Measurements from ENCODE around the gene MAD1L1.
A peak's percentile ranks its signal among the peaks of the same experiment; 100 is the strongest.

Gene MAD1L1

DNA sequence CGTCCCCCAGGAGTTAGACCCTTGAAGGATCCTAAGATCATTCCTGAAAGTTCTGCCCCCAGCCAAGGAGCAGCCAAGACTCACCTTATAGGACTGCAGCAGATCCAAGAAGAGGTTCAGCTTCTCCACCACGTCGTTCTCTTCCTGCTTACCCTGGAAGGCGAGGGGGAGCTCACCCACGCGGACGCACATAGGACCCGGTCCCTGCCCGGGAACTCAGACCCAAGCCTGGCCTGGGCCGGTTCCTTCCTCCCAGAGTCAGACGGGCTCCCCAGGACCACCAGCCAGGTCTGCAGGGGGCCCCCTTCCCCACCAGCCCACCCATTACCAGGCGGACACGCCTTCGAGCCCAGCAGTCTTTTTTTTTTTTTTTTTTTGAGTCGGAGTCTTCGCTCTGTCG lies 24.9 kb upstream of the MAD1L1 start:
- no peak for DNase-seq

DNA sequence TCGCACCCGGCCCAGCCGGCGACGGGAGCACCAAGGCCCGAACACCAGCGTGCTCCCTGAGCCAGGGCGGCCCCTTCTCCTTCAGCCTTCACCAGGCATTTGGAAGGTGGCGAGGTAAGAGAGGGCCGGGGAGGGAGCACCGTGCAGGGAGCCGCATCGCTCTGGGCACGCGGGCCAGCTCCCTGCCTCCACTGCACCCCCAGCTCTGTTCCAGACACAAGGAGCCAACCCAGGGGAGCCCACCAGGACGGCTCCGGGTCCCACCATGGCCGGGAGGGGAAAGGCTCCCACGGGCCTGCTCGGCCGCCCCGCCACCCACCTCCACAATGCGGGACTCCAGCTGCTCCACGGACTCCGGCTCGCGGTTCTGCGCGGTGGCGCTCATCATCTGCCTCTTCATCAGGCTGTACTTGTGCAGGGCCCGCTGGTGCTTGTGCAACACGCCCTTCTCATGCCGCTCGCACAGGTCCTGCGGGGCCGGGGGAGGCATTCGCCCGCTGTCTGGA lies 24.4 kb upstream of the MAD1L1 start:
- no peak for DNase-seq

DNA sequence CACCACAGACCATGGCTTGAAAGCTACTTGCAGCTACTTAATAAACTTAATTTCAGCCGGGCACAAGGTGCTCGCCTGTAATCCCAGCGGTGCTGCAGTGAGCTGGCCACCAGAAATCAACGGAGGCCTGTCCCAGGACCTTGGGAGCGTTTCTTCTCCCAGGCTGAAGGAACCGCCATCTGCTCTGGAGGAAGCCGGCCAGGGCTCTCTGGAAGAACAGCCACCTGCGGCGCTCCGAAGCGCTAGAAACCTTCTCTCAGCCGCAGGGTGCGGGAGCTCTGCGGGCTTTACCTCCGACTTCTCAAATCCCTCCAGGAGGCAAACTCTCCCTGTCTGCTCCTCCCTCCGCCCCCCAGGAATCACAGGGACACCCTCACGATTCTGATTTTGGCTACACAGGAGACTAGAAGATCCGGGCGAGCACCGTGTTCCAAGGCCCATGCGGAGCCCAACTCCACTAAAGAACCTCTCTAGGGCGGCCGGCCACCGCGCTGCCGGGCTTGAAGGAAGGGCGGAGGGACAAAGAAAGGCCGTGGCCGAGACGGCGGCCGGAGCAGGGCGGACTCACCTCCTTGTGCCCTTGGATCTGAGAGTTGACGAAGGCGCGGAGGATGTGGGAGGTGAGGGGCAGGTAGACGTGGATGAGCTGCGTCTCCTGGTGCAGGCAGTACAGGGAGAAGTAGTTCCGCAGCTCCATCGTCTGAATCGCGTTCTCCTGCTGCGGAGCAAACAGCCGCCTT lies 23.7 kb upstream of the MAD1L1 start:
- DNase-seq = no peak

DNA sequence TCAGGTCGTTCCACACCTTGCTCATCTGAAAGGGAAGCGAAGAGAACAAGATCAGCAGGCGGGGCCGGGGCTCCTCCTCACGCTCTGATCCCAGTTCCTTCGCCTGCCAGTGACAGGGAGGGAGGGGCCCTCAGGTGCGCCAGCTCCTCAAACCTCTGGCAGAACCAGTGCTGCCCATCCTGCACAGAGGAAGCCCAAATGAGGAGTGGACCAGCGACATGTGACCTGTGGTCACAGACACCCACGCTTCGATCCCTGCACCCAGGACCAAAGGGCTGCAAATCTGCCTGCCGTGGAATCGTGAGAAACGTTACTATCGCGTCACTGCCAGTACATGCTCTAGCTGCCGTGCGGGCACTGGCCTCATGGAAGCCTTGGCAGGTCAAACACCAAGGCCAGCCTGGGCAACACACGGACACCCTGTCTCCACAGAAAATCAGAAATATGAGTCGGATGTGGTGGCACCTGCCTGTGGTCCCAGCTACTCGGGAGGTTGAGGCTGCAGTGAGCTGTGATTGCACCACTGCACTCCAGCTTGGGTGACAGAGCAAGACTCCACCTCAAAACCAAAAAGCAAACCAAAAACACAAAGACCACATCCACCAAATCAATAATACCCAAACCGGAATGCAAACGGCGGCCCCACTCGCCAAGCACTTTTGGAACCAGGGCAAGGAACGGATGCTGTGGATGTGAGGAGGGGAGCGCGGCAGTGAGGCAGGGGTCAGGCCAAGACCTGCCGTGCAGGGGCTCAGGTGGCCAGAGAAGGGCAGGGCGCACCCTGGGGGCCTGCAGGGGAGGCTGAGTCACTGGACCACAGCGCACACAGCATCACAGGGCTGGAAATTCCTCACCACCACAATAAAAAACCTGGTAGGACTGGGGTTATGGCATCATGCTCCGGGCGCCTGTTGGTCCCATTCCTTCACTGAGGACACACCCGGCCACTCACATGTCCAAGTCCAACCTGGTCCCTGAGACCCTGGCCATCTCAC lies 22.7 kb upstream of the MAD1L1 start:
- DNase-seq = no peak

DNA sequence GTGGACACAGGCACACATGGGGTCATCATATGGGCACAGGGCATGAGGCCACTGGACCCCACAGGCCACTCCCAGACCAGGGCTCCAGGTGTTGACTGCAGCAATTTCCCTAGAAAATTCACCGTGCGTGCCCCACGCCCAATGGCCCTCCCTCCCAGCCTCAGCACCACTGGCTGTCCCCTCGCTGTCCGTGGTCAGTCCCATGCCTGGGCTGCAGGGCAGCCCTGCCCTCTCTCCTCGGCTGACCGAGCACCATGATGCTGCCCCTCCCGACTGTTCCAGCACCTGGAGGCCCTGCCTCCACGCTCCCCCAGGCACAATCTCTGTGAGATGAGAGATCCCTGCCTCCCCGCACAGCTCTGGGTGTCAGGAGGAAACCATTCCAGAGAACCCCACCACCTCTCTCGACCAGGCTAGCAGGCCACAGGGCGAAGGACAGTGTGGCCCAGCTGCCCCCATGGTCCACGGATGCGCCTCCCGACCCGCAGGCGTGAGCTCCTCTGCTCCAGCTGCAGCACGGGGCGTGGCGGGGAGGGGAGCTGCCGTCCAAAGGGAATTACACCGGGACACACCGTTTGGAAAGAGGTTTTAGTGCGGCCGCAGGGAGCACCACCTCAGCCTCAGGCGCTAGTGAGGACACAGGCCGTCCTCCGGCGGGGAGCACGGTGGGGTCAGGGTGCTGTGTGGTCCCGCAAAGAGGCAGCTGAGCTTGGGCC lies 21.8 kb upstream of the MAD1L1 start:
- DNase-seq = no peak

DNA sequence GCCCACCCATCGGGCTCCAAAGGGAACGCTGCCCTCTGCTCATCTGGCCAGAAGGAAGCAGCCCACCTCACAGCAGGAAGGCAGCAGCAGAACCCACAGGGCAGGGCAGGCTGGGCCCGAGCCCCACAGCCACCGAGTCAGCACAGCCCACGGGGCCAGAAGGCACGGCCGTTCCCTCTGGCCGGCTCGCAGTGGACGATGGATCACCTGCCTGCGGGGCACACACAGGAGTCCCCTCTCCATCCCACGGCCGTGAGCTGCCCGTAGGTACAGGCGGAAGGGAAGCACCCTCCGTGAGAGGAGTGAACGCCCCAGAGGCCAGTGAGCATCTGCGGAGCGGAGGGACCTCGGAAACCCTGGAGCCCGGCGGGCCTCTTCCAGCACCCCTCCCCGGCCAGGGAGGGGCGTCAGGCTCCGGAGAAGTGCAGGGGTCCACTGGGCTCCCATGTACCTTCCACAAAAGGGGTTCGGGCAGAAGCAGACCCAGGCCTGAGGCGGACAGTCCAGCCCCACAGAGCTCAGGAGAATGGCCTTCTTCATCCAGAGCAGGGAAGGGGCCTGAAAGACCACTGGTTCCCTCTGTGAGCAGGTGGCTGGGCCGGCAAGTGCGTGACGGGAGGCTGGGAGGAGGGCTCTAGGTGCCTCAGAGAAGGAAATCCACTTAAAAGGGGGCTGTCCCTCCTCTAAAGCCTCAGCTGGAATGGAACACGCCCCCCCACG lies 20.9 kb upstream of the MAD1L1 start:
- DNase-seq = no peak

- DNase-seq = no peak
Measured at GRCh38 chr7:2253021-2253420, 20.3 kb upstream of the MAD1L1 start.

- no peak for DNase-seq
Measured at GRCh38 chr7:2251841-2252771, 19.4 kb upstream of the MAD1L1 start.

GRCh38 chr7:2251381-2251780 lies 18.6 kb upstream of the MAD1L1 start:
- DNase-seq = no peak

DNA sequence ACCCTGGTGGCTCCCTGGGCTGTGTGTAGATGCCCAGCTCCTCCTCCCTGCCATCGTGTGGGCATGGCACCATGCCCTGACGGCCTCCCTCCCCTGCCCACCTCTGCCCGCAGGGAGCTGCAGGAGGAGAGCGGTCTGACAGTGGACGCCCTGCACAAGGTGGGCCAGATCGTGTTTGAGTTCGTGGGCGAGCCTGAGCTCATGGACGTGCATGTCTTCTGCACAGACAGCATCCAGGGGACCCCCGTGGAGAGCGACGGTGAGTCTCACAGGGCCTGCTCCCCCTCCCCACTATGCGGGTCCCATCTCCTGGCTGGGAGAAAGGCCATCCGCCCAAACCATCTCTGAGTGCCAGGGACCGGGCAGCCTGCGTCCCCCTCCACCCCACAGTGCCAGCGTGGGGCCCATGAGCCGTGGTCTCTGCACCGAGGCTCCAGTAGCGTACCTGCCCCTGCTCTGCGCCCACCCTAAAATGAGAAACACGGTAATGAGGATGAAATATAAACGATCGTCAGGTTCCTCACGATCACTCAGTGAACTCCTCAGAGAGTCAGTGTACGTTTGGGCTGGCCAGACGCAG lies 17.1 kb upstream of the MAD1L1 start:
- DNase-seq = no peak

- DNase-seq = peak; percentile 93
Measured at GRCh38 chr7:2248984-2249694, 16.4 kb upstream of the MAD1L1 start.

DNA sequence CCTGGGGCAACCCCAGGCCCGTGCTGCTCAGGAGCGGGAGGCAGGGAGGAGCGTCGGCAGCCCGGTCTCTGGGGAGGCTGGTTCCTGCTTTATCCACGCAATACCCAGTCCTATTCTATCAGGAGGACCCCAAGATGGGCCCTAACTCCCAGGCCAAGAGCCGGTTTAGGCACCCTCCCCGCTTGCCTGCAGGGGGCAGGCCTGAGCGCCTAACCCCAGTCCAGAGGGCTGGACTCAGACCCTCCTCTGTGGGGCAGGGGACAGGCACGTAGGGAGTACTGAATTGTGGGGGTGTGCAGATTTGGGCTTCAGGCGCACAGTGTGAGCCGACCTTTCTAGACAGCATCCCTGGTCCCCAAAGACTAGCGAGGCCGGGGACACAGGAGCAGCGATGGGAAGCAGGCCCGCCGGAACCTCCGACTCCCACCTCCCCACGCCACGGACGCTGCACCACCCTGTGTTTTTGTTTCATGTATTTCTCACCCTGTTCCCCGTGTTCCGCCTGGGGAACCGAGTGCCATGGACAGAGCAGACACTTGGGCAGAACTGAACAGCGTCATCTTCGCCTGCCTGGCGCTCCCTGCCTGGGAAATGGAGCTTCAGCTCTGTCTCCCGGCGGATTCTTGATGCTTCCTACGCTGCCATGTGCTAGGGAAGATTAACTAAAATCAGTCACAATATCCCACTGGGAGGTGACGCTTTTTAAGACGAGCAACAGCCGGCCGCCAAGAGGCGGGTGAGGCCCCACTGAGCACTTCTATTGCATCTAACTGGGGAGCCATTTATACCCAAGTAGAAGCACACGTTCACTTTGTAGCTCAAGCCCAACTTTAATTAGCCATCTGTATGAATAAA lies 14.6 kb upstream of the MAD1L1 start:
- DNase-seq = no peak

- DNase-seq = no peak
Measured at GRCh38 chr7:2245883-2246675, 13.3 kb upstream of the MAD1L1 start.

DNA sequence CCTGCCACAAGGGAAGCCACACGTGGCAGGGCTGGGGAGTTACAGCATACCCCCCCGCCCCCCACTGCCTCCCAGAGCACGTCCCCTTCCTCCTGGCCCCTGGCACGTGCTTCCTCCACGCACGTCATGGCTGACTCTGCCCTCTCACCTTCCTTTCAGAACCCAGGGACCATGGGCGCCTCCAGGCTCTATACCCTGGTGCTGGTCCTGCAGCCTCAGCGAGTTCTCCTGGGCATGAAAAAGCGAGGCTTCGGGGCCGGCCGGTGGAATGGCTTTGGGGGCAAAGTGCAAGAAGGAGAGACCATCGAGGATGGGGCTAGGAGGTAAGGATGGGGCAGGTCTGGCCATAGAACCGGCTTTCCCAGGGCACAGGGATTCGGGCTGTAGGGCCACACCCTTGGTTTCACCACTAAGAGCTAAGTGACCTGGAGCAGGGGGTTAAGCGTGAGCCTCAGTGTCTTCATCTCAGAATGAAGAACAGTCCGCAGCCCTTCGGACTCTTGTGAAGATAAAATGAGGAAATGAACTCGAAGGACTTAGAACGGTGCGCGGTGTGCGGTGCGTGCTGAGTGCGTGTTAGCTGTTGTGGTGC lies 11.8 kb upstream of the MAD1L1 start:
- DNase-seq = peak; percentile 78

DNA sequence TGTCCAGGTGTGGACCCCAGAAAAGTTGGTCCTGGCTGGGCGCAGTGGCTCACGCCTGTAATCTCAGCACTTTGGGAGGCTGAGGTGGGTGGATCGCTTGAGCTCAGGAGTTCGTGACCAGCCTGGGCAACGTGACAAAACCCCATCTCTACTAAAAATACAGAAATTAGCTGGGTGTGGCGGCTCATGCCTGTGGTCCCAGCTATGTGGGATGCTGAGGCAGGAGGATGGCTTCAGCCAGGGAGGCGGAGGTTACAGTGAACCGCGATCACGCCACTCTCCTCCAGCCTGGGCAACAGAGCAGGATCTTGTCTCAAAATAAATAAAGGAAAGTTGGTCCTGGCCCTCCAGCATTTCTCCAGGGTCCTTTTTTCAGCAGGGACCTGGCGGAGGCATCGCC lies 10.7 kb upstream of the MAD1L1 start:
- no peak for DNase-seq

GRCh38 chr7:2242541-2243429 lies 10.0 kb upstream of the MAD1L1 start:
- peak; percentile 36 for DNase-seq
